Smooth muscle cell of the brain vasculature (primary cell): ENCODE results near the gene TSSK2.

Source experiments
- DNase-seq: peaks from one replicate; pipeline ENCODE4 v3.0.0-alpha.2; 2012; ENCODE audit warnings: low read depth, low spot score

Gene TSSK2

DNA sequence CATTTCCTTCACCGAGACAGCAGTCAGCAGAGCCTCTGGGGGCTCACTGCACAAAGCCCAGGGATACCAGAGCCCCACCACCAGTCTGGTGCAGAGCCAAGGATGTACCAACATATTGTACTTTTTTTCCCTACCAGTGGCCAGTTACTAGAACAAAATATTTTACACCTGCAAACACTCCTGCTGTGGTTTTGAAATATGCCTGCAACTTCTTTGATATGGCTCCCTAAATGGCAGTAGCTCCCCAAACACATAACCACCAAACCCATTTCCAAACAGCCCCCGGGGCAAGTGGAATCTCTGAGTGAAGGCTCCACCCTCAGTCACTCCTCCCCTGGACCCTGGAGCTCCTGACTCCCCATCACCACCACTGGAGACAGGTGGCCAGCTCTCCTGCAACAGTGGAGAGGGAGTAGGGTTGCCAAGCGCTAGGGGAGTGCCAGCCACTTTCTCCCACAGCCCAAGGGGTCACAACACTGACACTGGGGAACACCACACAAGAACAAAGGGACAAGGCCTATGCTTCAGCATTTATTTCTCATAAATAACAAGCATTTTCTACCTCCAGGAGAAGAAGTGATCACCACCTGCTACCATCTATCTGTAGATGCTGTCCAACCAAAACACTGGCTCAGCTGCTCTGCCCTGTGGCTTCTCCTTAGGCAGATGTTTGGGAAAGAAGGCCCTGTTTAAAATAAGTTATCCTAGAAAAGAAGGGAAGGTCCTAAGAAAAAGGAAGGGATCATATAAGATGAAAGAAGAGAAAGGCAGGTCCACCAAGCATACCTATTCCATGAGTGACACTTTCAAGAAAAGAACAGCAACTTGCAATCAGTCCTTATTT is 24.0 kb upstream of the TSSK2 start:
- DNase-seq = no peak

DNA sequence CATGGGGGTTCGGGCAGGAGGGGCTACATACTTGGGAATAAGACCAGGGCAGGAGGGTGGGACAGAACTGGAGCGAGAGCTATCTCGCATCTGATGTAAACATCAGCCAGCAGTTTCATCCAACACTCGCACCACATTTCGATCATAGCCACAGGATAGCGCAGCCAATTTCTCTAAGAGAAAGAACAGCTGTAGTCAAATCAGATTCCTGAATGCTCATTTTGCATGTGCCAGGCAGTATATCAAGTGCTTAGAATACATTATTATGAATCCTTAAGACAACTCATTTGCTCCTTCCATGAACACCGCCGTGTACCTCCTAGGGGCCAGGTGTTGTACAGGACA is 23.4 kb upstream of the TSSK2 start:
- DNase-seq = no peak

DNA sequence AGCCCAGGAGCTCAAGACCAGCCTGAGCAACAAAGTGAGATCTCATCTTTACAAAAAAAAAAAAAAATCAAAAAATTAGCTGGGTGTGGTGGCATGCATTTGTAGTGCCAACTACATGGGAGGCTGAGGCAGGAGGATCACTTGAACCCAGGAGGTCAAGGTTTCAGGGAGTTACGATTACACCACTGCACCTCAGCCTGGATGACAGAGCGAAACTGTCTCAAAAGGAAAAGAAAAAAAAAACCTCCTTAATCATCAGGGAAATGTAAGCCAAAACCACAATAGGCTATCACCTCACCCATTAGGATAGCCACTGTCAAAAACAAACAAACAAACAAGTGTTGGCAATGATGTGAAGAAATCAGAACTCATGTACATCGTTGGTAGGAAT is 22.3 kb upstream of the TSSK2 start:
- no peak for DNase-seq

DNA sequence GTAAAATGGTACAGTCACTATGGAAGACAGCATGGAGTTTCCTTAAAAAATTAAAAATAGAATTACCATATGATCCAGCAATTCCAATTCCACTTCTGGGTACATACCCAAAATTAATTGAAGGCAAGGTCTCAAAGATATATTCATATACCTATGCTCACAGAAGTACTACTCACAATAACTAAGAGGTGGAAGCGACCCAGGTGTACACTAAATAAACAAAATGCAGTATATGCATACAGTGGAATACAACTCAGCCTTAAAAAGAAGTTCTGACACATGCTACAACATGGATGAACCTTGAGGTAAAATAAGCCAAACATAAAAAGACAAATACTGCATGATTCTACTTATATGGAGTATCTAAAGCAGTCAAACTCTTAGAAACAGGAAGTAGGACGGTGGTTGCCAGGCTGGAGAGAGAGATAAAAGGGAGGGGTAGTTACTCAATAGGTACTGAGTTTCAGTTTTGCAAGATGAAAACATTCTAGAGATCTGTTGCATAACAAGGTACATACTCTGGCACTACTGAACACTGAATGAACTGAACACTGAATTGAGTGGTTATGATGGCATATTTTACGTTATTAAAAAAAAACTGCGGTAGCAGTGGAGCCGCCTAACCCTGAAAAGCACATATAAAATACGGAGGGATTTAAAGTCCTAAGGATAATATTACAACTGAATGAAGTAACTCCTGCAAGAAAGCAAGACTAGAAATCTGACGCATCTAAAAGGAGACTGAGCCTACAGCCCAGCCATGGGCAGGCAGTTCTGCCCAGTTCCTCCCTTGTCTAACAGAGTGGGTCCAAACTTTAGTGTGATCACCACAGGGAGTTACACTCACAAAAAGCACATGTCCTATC is 21.7 kb upstream of the TSSK2 start:
- no peak for DNase-seq

DNA sequence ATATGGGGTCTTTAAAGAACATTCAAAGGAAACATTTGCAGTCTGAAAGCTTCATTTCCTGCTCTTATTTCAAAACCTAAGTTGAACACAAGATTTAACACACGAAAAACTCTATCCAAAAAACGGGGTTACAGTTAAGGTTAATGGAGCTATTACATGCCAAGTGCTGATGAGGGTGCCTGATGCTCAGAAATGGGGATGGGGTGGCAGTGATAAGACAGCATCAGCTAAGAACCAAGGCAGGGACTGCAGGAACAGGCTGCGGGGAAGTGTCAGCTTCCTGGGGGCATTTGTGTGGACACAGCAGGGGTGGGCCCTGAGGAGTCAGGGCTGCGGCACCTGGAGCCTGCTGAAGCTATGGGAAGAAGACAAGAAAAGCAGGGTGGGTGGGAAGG is 21.0 kb upstream of the TSSK2 start:
- DNase-seq = no peak

DNA sequence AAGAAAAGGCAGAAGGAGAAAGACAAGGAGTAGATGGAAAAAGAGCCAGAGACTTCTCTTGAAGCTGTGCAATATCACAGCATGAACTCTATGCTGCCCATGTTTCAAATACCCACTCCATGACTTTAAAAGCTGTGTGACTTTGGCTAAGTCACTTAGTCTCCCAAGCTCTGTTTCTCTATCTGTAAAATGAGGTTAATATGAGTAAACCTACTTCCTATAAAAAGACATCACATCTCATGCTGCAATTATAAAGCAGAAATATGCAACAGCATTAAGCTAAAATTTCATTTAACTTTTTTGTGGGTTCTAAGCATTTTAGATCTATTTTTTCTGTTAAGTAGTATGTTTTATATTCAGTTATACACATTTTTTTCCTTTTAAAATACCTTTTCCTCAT is 20.5 kb upstream of the TSSK2 start:
- DNase-seq = no peak

DNA sequence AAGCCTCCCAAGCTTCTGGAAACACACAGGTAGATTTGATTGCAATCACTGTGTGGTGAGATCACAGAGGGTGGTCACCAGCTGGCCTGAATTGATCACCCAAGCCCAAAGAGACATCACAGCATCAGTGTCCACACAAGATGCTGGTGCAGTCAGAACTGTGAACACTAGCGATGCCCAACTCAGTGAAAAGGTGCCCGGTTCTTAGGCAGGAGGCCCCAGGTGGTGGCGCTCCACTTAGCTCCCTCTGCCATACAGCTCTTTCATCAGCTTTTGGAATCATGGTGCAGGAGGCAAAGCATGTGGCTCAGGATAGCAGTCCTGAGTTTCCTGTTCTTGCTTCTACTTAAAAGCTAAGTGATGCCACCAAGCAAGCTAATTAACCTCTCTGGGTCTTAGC is 20.0 kb upstream of the TSSK2 start:
- no peak for DNase-seq

DNA sequence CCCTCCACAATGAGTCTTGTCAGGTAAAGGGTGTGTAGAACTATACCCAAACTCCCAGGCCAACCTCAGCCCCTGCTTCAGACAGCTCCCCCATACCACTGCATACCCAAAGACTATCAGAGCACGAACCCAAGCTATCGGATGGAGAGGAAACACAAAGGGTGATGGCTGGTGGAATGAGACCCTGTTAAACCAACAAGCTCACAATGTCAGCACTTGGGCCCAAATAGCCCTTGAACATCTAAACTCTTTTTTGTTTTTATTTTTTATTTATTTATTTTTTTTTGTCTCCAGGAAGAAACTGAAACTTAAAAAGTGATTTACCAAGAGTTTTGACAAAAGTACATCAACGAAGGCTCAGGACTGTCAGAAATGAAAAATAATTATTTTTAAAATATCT is 19.5 kb upstream of the TSSK2 start:
- DNase-seq = no peak

DNA sequence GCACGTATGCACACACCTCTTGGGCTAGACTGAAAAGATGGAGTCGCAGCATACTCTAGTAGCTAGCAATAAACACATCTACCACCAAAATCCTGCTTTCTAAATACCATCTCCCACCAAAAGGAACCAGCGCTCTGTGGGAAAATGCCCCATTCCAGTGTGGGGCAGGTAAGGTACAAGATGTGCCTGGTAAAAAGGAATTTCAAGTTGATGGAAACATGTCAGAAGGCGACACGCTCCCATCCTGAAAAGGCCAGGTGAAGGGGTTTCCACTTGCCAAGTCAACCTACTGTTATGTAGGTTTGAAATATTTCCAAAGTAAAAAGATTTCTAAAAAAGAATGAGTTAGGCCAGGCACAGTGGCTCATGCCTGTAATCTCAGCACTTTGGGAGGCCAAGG is 17.7 kb upstream of the TSSK2 start:
- no peak for DNase-seq

DNA sequence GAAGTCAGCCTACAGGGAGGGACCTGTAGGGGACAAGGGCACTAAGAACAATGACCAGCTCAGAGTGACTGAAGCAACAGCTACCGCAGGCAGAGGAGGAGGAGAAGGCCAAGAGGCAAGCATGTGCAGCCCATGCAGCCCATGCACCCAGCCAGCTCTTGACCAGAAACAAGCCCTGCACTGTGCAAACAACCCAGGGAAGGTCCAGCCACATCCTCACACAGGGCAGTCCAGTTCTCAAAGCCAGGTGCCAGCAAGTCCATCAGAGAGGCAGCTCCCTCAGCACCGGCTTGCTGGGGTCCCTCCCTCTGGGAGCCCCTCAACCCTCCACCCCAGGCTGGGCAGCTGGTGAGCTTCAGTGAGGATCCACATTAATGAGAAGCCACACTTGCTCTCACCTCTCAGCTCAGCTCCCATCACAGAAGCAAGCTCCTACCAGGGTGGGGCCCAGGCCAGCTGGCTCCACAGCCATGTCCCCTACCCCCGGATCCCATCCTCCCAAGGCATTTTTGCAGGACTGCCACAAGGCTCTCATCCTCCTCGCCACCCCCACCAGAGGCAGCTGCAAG is 16.0 kb upstream of the TSSK2 start:
- DNase-seq = no peak

DNA sequence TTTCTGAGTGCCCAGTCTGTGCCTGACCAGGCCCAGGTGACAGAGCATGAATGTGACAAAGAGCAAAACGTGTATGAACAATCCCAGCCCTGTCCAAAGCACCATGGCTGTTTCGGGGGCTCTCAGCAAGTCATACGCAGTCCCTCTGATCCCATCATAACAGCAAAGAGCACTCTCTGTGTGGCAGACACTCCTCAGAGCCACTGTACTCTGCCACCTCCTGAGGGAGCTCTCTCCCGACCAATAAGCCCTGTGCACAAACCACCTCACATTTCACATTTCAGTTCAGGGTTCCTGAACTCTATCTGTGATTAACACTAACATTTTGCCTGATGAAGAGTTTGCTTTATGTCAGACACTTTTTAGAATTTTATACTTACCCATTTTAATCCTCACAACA is 15.5 kb upstream of the TSSK2 start:
- DNase-seq = no peak

DNA sequence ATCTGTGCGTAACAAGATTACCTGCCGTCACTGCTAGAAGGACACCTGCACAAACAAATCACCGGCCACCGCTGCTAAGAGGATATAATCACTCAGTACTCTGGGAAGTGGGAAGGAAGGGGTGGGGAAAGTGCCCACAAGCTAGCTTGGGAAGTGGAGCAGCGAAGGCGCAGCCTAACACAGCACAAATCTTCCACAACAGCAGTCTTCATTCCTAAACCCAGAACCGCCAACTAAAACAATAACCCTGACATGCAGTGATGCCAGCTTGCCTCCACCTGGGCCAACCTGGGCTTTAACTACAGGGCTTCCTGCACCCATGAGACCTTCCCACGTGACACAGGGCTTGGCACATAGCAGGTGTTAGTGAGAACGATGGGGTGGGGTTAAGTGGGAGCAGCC is 14.0 kb upstream of the TSSK2 start:
- no peak for DNase-seq

DNA sequence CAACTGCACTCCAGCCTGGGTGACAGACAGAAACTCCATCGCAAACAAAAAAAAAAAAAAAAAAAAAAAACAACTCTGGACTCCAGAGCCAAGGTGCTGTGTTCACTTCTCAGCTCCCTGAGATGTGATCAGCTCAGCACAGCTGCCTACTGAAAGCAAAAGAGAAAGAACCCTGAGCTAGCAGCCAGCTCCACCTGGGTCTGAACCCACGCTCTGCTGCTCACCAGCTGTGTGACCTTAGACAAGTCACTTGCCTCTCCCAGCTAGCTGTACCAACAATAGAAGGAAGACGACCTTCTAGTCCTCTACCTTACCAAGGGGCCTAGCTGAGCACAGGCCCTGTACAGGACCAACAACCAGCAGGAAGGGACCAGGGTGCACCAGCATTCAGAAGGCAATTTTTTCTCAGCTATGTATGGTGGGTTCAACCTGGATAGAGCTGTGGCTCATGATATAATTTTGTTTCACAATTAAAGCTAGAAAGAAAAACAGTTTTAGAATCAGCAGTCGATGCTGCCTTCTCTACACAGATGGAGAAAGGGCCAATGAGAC is 12.7 kb upstream of the TSSK2 start:
- DNase-seq = no peak

DNA sequence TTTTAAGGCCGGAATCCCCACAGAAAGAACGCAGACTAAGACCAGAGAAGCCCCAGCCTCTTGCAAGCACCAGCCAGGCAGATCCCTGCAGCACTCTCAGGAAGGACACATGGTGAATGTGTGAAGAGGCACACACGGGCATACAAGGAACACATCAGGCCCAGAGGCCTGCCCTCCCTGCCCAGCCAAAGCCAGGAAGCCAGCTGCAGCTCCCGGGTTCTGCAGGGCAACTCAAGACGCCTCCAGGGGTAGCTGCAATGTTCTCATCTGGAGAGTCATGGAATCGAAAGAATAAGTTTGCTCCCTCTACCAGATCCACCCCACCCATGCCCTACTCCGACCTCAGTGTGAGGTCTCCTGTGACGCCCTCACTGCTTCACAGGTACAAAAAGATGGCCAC is 11.2 kb upstream of the TSSK2 start:
- DNase-seq = no peak

DNA sequence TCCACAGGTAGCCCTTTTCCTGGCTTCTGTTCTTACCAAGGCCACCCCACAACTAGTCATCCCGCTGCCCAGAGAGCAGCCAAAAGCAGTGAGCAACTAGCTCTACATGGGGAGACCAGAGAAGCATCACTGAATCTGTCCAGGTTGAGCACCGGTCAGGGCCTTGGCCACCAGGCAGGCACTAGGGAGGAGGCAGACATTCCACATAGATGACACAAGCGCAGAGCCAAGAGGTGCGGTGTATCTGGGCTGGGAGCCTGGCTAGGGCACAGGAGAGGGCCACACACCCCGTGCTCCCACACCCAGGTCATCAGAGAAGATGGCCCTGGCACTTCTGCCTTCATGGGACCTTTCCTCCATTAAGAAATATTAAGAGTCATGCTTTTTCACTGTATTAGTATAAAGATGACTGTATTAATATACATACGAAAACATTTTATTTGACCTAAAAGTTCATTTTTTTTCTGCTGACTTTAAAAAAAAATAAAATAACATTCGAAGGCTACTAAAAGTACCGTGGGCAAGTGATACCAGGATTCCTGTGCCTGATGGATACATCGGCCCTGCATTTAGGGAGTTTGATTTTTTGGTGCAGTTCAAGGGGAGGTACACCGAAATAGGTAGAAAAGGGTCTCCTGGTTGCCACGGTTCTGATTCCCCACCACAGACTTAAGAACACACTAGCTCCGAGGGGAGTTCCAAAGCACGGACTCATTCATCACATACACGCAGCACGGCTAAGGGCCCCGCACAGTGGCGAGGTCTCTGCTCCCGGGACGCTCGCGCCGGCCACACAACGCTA is 10.1 kb upstream of the TSSK2 start:
- DNase-seq = no peak

DNA sequence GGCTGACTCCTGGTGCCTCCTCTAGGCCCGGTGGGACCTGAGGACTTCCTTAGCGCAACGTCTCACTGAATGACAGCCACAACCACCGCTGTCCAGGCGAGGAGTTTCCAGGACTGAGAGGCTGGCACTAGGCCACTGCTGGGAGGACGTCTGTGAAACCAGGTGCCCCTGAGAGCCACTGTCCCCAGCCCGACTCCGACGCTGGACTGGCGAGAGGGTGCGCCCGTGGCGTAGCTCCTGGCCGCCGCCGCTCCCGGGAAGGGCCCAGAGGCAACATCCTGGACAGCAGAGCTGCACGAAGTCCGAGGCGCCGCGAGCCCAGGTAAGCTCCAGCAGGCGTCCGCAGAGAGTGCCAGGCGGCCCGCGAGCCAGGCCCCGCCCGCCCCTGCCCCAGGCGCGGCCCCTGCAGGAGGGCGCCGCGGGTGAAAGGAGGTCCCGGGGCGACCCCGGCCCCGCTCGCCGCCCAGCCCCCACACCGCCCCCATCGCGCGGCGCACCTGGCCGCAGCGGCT is 9.4 kb upstream of the TSSK2 start:
- DNase-seq = no peak

DNA sequence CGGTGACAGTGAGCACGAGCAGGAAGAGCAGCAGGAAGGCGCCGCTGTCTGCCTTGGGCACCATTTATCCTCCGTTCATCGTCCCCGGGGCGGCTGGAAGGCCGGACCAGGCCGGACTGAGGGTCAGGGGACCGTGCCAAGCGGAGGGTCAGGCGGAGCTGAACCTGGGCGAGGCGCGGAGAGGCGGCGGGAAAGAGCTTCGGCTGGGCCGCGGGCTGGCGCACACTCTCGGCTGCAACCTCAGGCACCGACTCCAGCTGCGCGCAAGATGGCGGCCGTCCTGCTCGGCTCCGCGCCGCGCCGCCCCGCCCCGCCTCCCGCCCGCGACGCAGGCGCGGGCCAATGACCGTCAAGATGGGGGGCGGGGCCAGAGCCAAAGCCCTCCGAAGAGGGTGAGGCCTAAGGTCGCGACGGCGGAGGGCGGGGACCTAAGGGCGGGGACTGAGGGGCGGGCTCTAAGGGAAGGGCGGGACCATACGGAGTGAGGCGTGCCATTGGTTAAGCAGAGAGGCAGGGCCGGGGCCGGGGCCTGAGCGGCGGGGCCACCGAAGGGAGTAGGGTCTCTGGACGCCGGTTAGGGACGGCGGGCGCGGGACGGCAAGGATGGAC is 8.9 kb upstream of the TSSK2 start, which contains the start of gene DGCR2:
TSS of gene DGCR2 (minus strand) at position 270 of the 609 bp plus-strand sequence. CDS start at position 64, 206 bp downstream.
- peak; percentile 93 for DNase-seq

DNA sequence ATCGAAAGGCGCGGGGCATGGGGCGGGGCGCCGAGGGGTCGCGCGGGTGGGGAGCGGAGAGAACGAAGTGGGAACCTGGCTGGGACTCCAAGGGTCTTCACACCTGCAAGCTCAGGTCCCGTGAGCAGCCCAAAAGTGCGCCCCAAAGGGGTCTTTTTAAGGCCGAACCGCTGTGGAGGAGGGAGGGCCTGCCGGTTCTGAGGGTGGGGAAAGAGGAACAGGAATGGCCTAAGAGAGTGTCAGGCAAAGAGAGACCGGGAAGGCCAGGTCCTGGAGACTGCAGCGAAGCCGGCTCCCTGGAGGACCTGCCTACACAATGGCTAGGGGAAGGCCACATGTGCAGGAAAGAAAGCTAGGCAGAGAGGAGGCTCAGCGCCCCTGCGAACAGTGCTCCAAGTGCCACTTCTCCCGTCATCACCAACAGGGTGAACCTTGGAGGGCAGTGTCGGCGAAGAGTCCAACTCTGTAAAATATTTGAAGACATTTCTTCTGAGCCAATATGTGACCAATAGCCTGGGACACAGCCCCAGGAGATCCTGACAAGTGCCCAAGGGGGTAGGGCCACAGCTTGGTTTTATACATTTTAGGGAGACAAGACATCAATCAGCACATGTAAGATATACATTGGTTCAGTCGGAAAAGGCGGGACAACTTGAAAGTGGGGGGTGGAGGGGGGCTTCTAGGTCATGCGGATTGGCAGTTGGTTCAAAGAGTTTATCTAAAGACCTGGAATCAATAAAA is 8.2 kb upstream of the TSSK2 start:
- no peak for DNase-seq

DNA sequence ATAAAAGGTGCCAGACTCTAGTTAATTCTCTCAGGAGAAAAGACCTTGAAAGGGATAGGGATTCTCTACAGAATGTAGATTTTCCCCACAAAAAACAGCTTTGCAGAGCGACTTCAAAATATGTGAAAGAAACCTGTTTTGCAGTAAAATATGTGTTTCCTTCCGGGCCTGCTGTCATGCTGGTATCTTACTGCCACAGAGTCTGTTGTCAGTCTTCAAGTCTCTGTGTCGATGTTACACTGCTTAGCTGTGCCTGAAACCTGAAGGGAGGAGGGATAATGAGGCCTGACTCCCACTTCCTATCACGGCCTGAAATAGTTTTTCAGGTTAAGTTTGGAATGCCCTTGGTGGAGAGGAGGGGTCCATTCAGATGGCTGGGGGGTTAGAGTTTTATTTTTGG is 7.2 kb upstream of the TSSK2 start:
- DNase-seq = no peak

DNA sequence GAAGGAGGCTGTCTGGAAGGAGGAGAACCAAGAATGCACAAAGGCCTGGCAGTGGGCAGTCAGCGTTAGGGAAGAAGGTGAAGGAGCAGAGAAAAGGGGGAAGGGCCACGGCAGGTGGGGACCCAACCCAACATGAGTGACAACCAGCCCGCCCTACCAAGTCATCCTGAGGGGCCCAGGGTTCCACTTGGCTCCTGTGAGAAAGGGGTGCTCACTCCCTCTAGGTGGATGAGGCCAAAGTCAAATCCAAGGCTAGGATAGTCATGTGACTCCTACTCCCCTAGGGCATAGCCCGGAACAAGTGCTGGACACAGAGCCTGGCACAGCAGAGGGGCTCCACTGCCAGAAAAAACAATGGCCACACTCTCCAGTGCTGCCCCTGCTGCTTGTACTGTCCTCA is 6.7 kb upstream of the TSSK2 start:
- no peak for DNase-seq
